ENCODE data around the gene GNA12. TPM values are rescaled to one million over a fixed set of nuclear protein-coding genes. Genes with fewer than 3 reads are reported as not detected.
A peak's percentile ranks its signal among the peaks of the same experiment; 100 is the strongest.
"Not testable (repeated sequence)": the region's sequence is repeated elsewhere in the genome, so short reads cannot be mapped to it uniquely, and the experiment has no call there.

Gene GNA12
- total RNA-seq, 2 donors from 2014 or later = 37.0 to 46.6 TPM

GRCh38 chr7:2687881-2688318, 156.2 kb downstream of the GNA12 start, which contains the start of gene AMZ1:
Gene AMZ1 (plus strand): TSS chr7:2688202. CDS start chr7:2700452, 12,250 bp downstream.
- H3K27me3 Mint-ChIP-seq (ENCODE audit: low read depth) = peaks cover 43% of the 10 kb centered on the region
- H3K36me3 Mint-ChIP-seq (ENCODE audit: insufficient read depth in 2 of 2) = no peaks in the 10 kb centered on the region
- no peaks in the 10 kb centered on the region for H3K9me3 Mint-ChIP-seq
- no peak within 1 kb of the TSS for H3K27ac Mint-ChIP-seq
- peaks cover 15% of the 10 kb centered on the region for H3K4me1 Mint-ChIP-seq (ENCODE audit: low read depth)
- DNase-seq = no peak
- peak within 1 kb of the TSS; percentile 56 to 63 for H3K4me3 Mint-ChIP-seq
- ATAC-seq (replicated peaks in 1 of 2) = peak in 1 of 2 donors; percentile 41

DNA sequence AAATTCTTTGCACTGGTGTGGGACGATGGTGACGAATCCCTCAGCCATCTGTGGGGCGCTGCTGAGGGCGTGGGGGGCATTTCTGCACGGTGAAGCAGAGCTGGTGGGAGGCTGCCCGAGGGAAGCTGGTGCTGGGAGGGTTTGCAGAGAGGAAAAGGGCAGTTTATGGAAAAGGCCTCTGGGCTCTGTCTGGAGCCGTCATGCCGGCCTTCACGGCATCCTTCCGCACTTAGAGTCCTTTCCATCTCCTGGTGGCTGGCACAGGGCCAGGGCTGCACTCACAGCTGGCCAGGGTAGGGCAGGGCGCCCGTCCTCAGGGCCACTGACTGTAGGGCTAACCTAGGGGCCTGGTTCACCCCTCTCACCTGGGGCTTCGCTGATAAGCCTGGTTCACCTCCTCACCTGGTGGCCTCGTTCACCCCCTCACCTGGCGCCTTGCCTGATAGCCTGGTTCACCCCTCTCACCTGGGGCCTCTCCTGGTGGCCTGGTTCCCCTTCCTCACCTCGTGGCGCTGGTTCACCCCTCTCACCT, 156.7 kb downstream of the GNA12 start:
- no peak for DNase-seq
- no peak for ATAC-seq (replicated peaks in 1 of 2)
- H3K27me3 Mint-ChIP-seq (ENCODE audit: low read depth) = peaks cover 45% of the 10 kb centered on the region

GRCh38 chr7:2686101-2686500, 158.0 kb downstream of the GNA12 start:
- no peaks in the 10 kb centered on the region for H3K9me3 Mint-ChIP-seq
- H3K27ac Mint-ChIP-seq = no peak overlapping the region
- H3K4me1 Mint-ChIP-seq (ENCODE audit: low read depth) = peaks cover 15% of the 10 kb centered on the region
- H3K36me3 Mint-ChIP-seq (ENCODE audit: insufficient read depth in 2 of 2) = no peaks in the 10 kb centered on the region
- no peak overlapping the region for H3K4me3 Mint-ChIP-seq
- no peak for ATAC-seq (replicated peaks in 1 of 2)
- DNase-seq = no peak
- H3K27me3 Mint-ChIP-seq (ENCODE audit: low read depth) = peaks cover 43% of the 10 kb centered on the region

More for the DNA sequence above, 156.7 kb downstream of the GNA12 start:
- H3K9me3 Mint-ChIP-seq = no peaks in the 10 kb centered on the region
- H3K4me3 Mint-ChIP-seq = no peak overlapping the region
- H3K36me3 Mint-ChIP-seq (ENCODE audit: insufficient read depth in 2 of 2) = no peaks in the 10 kb centered on the region
- no peak overlapping the region for H3K27ac Mint-ChIP-seq
- H3K4me1 Mint-ChIP-seq (ENCODE audit: low read depth) = peaks cover 15% of the 10 kb centered on the region

- no peak overlapping the region for H3K4me3 Mint-ChIP-seq
- H3K9me3 Mint-ChIP-seq = no peaks in the 10 kb centered on the region
- ATAC-seq (replicated peaks in 1 of 2) = no peak
- peaks cover 10% of the 10 kb centered on the region for H3K4me1 Mint-ChIP-seq (ENCODE audit: low read depth)
- no peaks in the 10 kb centered on the region for H3K36me3 Mint-ChIP-seq (ENCODE audit: insufficient read depth in 2 of 2)
- DNase-seq = no peak
- no peak overlapping the region for H3K27ac Mint-ChIP-seq
- H3K27me3 Mint-ChIP-seq (ENCODE audit: low read depth) = peaks cover 31% of the 10 kb centered on the region
Observed at GRCh38 chr7:2684501-2684900, 159.6 kb downstream of the GNA12 start.

DNA sequence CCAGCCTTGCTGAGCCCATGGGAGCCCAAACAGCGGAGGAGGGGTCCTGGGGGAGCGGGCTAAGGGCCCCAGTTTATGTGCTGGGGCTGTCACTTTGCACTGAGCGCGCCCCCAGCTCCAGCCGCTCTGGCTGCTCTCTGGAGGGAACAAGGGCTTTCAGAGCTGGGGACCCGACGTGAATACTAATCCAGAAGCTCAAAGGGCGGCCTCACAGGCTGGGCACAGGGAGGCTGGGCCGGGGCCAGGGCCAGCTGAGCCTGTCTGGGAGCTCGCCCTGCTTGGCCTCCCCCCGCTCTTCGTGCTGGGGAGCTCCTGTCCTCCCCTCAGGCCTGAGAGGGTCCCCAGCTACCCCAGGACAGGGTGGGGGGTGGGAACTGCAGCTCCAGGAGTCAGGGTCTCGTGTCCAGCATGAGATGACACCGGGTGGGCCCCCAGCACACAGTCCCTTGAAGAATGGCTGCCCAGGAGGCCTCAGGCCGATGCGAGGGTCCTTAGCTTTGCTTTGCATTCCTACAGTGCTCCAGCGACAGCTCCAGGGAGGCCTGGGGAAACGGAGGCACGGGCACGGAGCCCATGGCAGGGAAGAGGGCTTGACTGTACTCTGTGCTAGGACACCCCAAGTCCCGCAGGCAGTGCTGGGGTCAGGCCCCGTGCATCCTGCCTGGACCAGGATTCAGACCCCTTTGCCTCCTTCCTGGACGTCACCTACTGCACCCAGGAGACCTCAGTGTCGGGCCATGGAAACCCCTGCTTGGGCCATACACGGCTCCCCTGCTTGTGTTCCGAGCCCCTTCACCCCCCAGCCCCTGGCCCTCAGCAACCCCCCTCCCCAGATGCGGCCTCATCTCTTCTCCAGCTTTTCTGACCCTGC, 161.9 kb downstream of the GNA12 start:
- no peak for DNase-seq
- H3K9me3 Mint-ChIP-seq = no peaks in the 10 kb centered on the region
- no peak overlapping the region for H3K4me3 Mint-ChIP-seq
- no peaks in the 10 kb centered on the region for H3K4me1 Mint-ChIP-seq (ENCODE audit: low read depth)
- no peak for ATAC-seq (replicated peaks in 1 of 2)
- no peak overlapping the region for H3K27ac Mint-ChIP-seq
- no peaks in the 10 kb centered on the region for H3K36me3 Mint-ChIP-seq (ENCODE audit: insufficient read depth in 2 of 2)
- H3K27me3 Mint-ChIP-seq (ENCODE audit: low read depth) = peaks cover 16% of the 10 kb centered on the region

DNA sequence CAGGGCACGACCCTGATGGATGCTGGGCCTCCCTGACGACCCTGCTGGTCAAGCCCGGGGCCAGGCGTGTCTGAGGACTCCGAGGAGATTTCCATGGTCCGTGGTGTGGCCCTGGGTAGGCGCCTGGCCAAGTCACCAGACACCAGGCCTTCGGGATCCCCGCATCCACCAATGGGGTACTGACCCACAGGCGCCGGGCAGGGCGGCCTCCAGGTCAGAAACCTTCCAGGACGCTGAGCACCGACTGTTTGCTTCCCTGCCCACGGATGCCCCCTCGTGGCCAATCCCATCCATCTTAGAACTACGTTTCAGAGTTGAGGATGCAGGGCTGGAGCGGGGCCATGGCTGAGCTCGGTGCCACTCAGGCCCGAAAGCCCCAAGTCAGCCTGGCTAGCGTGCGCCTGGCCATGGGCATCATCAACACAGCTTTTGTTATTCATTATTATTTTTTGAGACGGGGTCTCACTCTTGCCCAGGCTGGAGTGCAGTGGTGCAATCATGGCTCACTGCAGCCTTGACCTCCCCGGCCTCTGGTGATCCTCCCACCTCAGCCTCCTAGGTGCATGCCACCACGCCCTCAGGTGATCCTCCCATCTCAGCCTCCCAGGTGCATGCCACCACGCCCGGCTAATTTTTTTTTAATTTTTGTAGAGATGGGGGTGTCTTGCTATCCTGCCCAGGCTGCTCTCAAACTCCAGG, 163.2 kb downstream of the GNA12 start:
- DNase-seq (peak; percentile 62 to 63), ATAC-seq (replicated peaks in 1 of 2) (peak; percentile 47 to 74)
- Mint-ChIP-seq H3K36me3 (ENCODE audit: insufficient read depth in 2 of 2) (no peaks in the 10 kb centered on the region), H3K9me3 (no peaks in the 10 kb centered on the region), H3K27me3 (ENCODE audit: low read depth) (peaks cover 13% of the 10 kb centered on the region), H3K4me1 (ENCODE audit: low read depth) (no peaks in the 10 kb centered on the region), H3K27ac (no peak overlapping the region), H3K4me3 (no peak overlapping the region)

- Mint-ChIP-seq H3K36me3 (ENCODE audit: insufficient read depth in 2 of 2) (no peaks in the 10 kb centered on the region), H3K9me3 (no peaks in the 10 kb centered on the region), H3K4me3 (no peak overlapping the region), H3K27ac (no peak overlapping the region), H3K4me1 (ENCODE audit: low read depth) (no peaks in the 10 kb centered on the region), H3K27me3 (ENCODE audit: low read depth) (peaks cover 13% of the 10 kb centered on the region)
- DNase-seq = no peak
- no peak for ATAC-seq (replicated peaks in 1 of 2)
Observed at GRCh38 chr7:2680256-2680655, 163.9 kb downstream of the GNA12 start.

DNA sequence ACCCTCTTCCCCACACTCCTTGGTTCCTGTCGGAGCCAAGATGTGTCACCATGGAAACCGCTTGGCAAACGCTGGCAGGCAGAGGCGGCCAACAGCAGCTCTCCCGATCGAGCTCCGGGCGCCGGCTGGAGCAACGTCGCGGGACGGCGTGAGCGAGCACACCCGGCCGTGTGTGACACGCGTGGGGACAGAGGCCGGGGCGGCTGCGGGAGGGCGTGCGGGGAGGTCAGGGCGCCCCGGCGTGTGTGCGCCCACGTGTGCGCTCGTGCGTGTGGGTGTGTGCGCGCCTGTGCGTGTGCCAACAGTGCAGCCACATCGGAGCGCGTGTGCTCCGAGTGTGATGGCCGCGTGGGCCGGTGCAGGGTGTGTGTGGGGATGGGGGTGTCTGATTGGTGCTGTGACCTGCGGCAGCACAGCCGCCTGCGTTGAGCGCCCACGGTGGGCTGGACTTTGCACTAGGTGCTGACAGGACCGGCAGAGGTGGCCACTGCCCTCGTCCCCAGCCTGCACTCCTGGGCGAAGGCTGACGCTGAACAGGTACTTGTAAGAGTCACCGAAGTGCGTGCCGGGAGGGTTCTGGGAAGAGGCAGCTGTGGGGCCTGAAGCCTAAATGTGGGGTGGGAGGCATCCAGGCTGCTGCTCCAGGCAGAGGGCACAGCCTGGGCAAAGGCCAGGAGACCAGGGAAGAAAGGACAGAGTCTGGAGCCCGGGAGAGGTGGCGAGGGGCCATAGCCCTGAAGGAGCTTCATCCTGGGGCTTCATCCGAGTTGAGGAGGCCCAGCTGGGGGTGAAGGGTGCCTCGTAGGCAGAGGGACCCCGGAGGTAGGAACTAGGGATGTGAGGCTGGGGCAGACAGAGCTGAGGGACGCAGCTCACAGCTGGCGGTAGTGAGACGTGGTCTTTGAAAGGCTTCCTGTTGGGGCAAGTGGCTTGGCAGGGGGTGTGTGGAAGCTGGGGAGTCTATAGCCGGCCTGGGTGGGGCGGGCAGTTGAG, 164.7 kb downstream of the GNA12 start:
- peak overlapping the region in 1 of 2 donors; percentile 16 for H3K4me3 Mint-ChIP-seq
- H3K27me3 Mint-ChIP-seq (ENCODE audit: low read depth) = peaks cover 13% of the 10 kb centered on the region
- not testable (repeated sequence) for ATAC-seq (replicated peaks in 1 of 2)

GRCh38 chr7:2678454-2678853, 165.7 kb downstream of the GNA12 start:
- not testable (repeated sequence) for DNase-seq; H3K4me1 Mint-ChIP-seq (ENCODE audit: low read depth); H3K36me3 Mint-ChIP-seq (ENCODE audit: insufficient read depth in 2 of 2); H3K9me3 Mint-ChIP-seq; ATAC-seq (replicated peaks in 1 of 2); H3K4me3 Mint-ChIP-seq; H3K27ac Mint-ChIP-seq
- H3K27me3 Mint-ChIP-seq (ENCODE audit: low read depth) = peaks cover 13% of the 10 kb centered on the region

More for the DNA sequence above, 164.7 kb downstream of the GNA12 start:
- H3K27ac Mint-ChIP-seq; H3K36me3 Mint-ChIP-seq (ENCODE audit: insufficient read depth in 2 of 2); H3K4me1 Mint-ChIP-seq (ENCODE audit: low read depth); H3K9me3 Mint-ChIP-seq; DNase-seq: not testable (repeated sequence)

Other genes with a start within 250 kb of the GNA12 start
- 10 to 100 TPM; 30.0 to 36.4 TPM for gene TTYH3, start 212.3 kb downstream of the GNA12 start, total RNA-seq
- gene AMZ1, start 156.1 kb downstream of the GNA12 start, total RNA-seq = 1 to 10 TPM in 1 of 2 donors, under 1 TPM in 1; 0.34 to 1.3 TPM
- 100 to 1,000 TPM; 101 to 114 TPM for gene CARD11, start 199.6 kb upstream of the GNA12 start, total RNA-seq

Measured in activated T-cell treated with anti-CD3 and anti-CD28 coated beads, Interleukin-2, amount 50 U/mL, for 72 hours (primary cell).